Ectodermal cell (in vitro differentiated cells): ENCODE results near the gene HEXD.
"Not testable (repeated sequence)": the region's sequence is repeated elsewhere in the genome, so short reads cannot be mapped to it uniquely, and the experiment has no call there.

Source experiments
- H3K27ac ChIP-seq: 2 replicates; pipeline ENCODE4 v1.7.0; 2013; ENCODE audit warnings: mild to moderate bottlenecking, low read depth, low read length; ENCODE audit not compliant: insufficient read depth, poor library complexity, severe bottlenecking
- H3K27me3 ChIP-seq: 2 replicates; pipeline ENCODE4 v1.7.0; 2013; ENCODE audit warnings: mild to moderate bottlenecking, low read length; ENCODE audit not compliant: insufficient read depth, control insufficient read depth, poor library complexity, severe bottlenecking
- H3K36me3 ChIP-seq: one replicate; pipeline ENCODE4 v1.7.0; 2013; ENCODE audit warnings: low read length; ENCODE audit not compliant: control insufficient read depth, insufficient read depth
- H3K4me1 ChIP-seq: one replicate; pipeline ENCODE4 v1.7.0; 2013; ENCODE audit warnings: low read length; ENCODE audit not compliant: control insufficient read depth, insufficient read depth
- H3K4me3 ChIP-seq: 2 replicates; pipeline ENCODE4 v1.7.0; 2013; ENCODE audit warnings: low read depth, low read length, control low read depth; ENCODE audit not compliant: insufficient read depth
- H3K9me3 ChIP-seq: 2 replicates; pipeline ENCODE4 v1.7.0; 2013; ENCODE audit warnings: mild to moderate bottlenecking, low read length, moderate library complexity; ENCODE audit not compliant: control insufficient read depth
- WGBS, 2 experiments: methylation state at CpG; one replicate each; pipeline ENCODE4 v1.1.7; 2013; ENCODE audit warnings: missing lambda C conversion rate in 2 of 2; 5-methylcytosine and 5-hydroxymethylcytosine counted together

HEXD gene

GRCh38 chr17:82458885-82459424, 40.8 kb downstream of the HEXD start:
- H3K27ac ChIP-seq = peak overlapping the region; percentile 92
- H3K4me1 ChIP-seq = peaks cover 6% of the 10 kb centered on the region
- 1% methylated on average over 62 of the region's 62 CpGs for WGBS, 2 experiments
- H3K27me3 ChIP-seq = no peaks in the 10 kb centered on the region
- no peaks in the 10 kb centered on the region for H3K9me3 ChIP-seq
- H3K36me3 ChIP-seq = peaks cover 21% of the 10 kb centered on the region
- H3K4me3 ChIP-seq = peak overlapping the region; percentile 87

- not testable (repeated sequence) for H3K27me3 ChIP-seq, H3K4me1 ChIP-seq, H3K9me3 ChIP-seq, H3K27ac ChIP-seq
- 92 to 96% methylated on average over 9 of the region's 9 CpGs for WGBS, 2 experiments
- Histone ChIP-seq H3K36me3 (peaks cover 30% of the 10 kb centered on the region), H3K4me3 (peak overlapping the region; percentile 87)
Observed at GRCh38 chr17:82459936-82460335, 41.8 kb downstream of the HEXD start.

- no peaks in the 10 kb centered on the region for H3K27me3 ChIP-seq
- H3K27ac ChIP-seq = no peak overlapping the region
- no peaks in the 10 kb centered on the region for H3K9me3 ChIP-seq
- H3K36me3 ChIP-seq = peaks cover 44% of the 10 kb centered on the region
- no peak overlapping the region for H3K4me3 ChIP-seq
- WGBS, 2 experiments = 89 to 92% methylated on average over 10 of the region's 10 CpGs
- peaks cover 6% of the 10 kb centered on the region for H3K4me1 ChIP-seq
Observed at GRCh38 chr17:82461827-82462524, 43.8 kb downstream of the HEXD start.

GRCh38 chr17:82463391-82463790, 45.2 kb downstream of the HEXD start:
- H3K36me3 ChIP-seq = peaks cover 51% of the 10 kb centered on the region
- no peak overlapping the region for H3K27ac ChIP-seq
- no peaks in the 10 kb centered on the region for H3K9me3 ChIP-seq
- WGBS, 2 experiments = 91 to 96% methylated on average over 6 of the region's 6 CpGs
- H3K27me3 ChIP-seq = no peaks in the 10 kb centered on the region
- no peak overlapping the region for H3K4me3 ChIP-seq
- no peaks in the 10 kb centered on the region for H3K4me1 ChIP-seq

GRCh38 chr17:82463925-82464566, 45.9 kb downstream of the HEXD start:
- peaks cover 57% of the 10 kb centered on the region for H3K36me3 ChIP-seq
- no peak overlapping the region for H3K27ac ChIP-seq
- no peaks in the 10 kb centered on the region for H3K4me1 ChIP-seq
- WGBS, 2 experiments = 95 to 97% methylated on average over 7 of the region's 7 CpGs
- H3K4me3 ChIP-seq = no peak overlapping the region
- no peaks in the 10 kb centered on the region for H3K9me3 ChIP-seq
- H3K27me3 ChIP-seq = no peaks in the 10 kb centered on the region

GRCh38 chr17:82464567-82464929, 46.4 kb downstream of the HEXD start:
- no peak overlapping the region for H3K27ac ChIP-seq
- H3K9me3 ChIP-seq = no peaks in the 10 kb centered on the region
- no peak overlapping the region for H3K4me3 ChIP-seq
- peaks cover 62% of the 10 kb centered on the region for H3K36me3 ChIP-seq
- WGBS, 2 experiments = 96% methylated on average over 11 of the region's 11 CpGs
- no peaks in the 10 kb centered on the region for H3K4me1 ChIP-seq
- H3K27me3 ChIP-seq = no peaks in the 10 kb centered on the region

GRCh38 chr17:82465023-82465603, 47.0 kb downstream of the HEXD start:
- Histone ChIP-seq H3K9me3 (no peaks in the 10 kb centered on the region), H3K4me1 (no peaks in the 10 kb centered on the region), H3K4me3 (no peak overlapping the region), H3K27me3 (no peaks in the 10 kb centered on the region), H3K36me3 (peaks cover 66% of the 10 kb centered on the region), H3K27ac (no peak overlapping the region)
- WGBS, 2 experiments = 84 to 87% methylated on average over 7 of the region's 7 CpGs

GRCh38 chr17:82468692-82469091, 50.5 kb downstream of the HEXD start:
- Histone ChIP-seq H3K27me3 (no peaks in the 10 kb centered on the region), H3K4me3 (no peak overlapping the region), H3K9me3 (no peaks in the 10 kb centered on the region), H3K4me1 (no peaks in the 10 kb centered on the region), H3K36me3 (peaks cover 58% of the 10 kb centered on the region), H3K27ac (no peak overlapping the region)
- 93 to 96% methylated on average over 7 of the region's 7 CpGs for WGBS, 2 experiments

GRCh38 chr17:82470065-82470464, 51.9 kb downstream of the HEXD start:
- Histone ChIP-seq H3K27ac (no peak overlapping the region), H3K4me3 (no peak overlapping the region), H3K27me3 (no peaks in the 10 kb centered on the region), H3K4me1 (no peaks in the 10 kb centered on the region), H3K36me3 (peaks cover 53% of the 10 kb centered on the region), H3K9me3 (no peaks in the 10 kb centered on the region)
- 97% methylated on average over 5 to 7 of the region's 7 CpGs for WGBS, 2 experiments

GRCh38 chr17:82474223-82475010, 56.3 kb downstream of the HEXD start:
- Histone ChIP-seq H3K36me3 (peaks cover 25% of the 10 kb centered on the region), H3K27me3 (no peaks in the 10 kb centered on the region), H3K4me1 (no peaks in the 10 kb centered on the region), H3K27ac (no peak overlapping the region), H3K4me3 (no peak overlapping the region), H3K9me3 (no peaks in the 10 kb centered on the region)
- 93 to 98% methylated on average over 9 to 11 of the region's 11 CpGs for WGBS, 2 experiments
